Erythroblast (primary cell): ENCODE measurements around the gene NTS.

Experiments used
- GATA1 ChIP-seq: IDR thresholded peaks from 2 replicates; pipeline ENCODE4 v1.6.1; 2011; ENCODE audit warnings: low read depth, mild to moderate bottlenecking, control low read depth, low read length, moderate library complexity
- POLR2A ChIP-seq: IDR thresholded peaks from 2 replicates; pipeline ENCODE4 v1.6.1; 2011; ENCODE audit warnings: mild to moderate bottlenecking, low read length

GRCh38 chr12:85856966-85857365 lies 17.1 kb upstream of the NTS start:
- TF ChIP-seq POLR2A (no peak), GATA1 (no peak)
